Measurements from ENCODE around the gene ANK2. TPM values are rescaled to one million over a fixed set of nuclear protein-coding genes. Genes with fewer than 3 reads are reported as not detected.

Gene ANK2
- total RNA-seq, 4 donors from 2014 or later, result 74.2 to 127 (median 87.5) TPM

DNA sequence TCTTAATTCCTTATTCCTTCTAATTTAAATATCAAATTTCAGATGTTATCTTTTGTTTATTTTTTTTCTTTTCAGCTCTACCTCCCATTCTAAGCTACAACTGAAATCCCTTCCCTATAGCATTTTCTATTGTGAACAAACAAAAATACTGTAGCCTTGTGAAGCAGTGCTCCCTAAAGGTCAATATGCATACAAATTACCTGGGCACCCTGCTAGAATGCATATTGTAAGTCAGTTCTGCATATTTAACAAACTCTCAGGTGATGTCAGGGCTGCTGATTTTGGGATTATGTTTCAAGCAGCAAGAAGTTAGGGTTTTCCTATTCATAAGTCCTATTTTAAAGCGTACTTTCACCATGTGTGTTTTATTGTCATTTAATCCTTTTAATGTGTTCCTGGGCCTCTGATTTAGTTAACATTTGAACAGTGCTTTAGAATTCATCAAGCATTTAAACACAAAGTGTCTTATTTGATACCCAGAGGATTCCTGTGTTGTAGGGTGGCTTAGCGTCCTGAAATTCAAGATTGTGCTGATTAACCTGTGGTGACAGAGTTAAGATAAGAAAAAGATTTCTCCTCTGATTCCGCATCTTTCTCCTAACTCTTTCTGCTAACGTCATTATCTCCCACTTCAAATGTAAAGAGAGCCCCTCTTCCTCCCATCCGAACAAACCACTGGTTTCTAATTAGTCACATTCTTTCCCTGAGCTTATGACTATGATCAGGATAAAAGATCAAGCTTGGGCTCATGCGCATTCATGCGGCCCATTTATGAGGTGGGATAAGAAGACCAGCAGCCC lies 221.3 kb downstream of the ANK2 start:
- Histone ChIP-seq H3K36me3 (peaks cover 0 to 6% of the 10 kb centered on the region in 2 donors), H3K27me3 (no peaks in the 10 kb centered on the region), H3K4me3 (no peak overlapping the region), H3K4me1 (no peaks in the 10 kb centered on the region), H3K27ac (no peak overlapping the region), H3K9me3 (no peaks in the 10 kb centered on the region)
- intact Hi-C loops (cut with DNase I; ENCODE audit: low total_unique reads), result no loop called here
- in situ Hi-C loops (cut with MboI; ENCODE audit: low sequenced_read_pairs in 4 of 4), result no loop called here
- ATAC-seq (no peak), DNase-seq (no peak)
- TF ChIP-seq POLR2A (IDR thresholded peaks at IDR 0.05), result no peak
- TF ChIP-seq, protein P1, sequence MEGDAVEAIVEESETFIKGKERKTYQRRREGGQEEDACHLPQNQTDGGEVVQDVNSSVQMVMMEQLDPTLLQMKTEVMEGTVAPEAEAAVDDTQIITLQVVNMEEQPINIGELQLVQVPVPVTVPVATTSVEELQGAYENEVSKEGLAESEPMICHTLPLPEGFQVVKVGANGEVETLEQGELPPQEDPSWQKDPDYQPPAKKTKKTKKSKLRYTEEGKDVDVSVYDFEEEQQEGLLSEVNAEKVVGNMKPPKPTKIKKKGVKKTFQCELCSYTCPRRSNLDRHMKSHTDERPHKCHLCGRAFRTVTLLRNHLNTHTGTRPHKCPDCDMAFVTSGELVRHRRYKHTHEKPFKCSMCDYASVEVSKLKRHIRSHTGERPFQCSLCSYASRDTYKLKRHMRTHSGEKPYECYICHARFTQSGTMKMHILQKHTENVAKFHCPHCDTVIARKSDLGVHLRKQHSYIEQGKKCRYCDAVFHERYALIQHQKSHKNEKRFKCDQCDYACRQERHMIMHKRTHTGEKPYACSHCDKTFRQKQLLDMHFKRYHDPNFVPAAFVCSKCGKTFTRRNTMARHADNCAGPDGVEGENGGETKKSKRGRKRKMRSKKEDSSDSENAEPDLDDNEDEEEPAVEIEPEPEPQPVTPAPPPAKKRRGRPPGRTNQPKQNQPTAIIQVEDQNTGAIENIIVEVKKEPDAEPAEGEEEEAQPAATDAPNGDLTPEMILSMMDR (IDR thresholded peaks at IDR 0.05 in 4 of 5, conservative IDR thresholded peaks at IDR 0.05 in 1 of 5), result no peak

- H3K4me1 ChIP-seq, result no peaks in the 10 kb centered on the region
- DNase-seq, result no peak
- H3K4me3 ChIP-seq, result no peak overlapping the region
- no peak overlapping the region for H3K27ac ChIP-seq
- ATAC-seq, result no peak
- no peaks in the 10 kb centered on the region for H3K36me3 ChIP-seq
- in situ Hi-C loops (cut with MboI; ENCODE audit: low sequenced_read_pairs in 4 of 4) (no loop called here), intact Hi-C loops (cut with DNase I; ENCODE audit: low total_unique reads) (no loop called here)
- no peaks in the 10 kb centered on the region for H3K27me3 ChIP-seq
- H3K9me3 ChIP-seq, result no peaks in the 10 kb centered on the region
- TF ChIP-seq POLR2A (IDR thresholded peaks at IDR 0.05), result no peak
- TF ChIP-seq, protein P1 (IDR thresholded peaks at IDR 0.05 in 4 of 5, conservative IDR thresholded peaks at IDR 0.05 in 1 of 5), result no peak
Measured at GRCh38 chr4:113272523-113272922, 223.1 kb downstream of the ANK2 start.

DNA sequence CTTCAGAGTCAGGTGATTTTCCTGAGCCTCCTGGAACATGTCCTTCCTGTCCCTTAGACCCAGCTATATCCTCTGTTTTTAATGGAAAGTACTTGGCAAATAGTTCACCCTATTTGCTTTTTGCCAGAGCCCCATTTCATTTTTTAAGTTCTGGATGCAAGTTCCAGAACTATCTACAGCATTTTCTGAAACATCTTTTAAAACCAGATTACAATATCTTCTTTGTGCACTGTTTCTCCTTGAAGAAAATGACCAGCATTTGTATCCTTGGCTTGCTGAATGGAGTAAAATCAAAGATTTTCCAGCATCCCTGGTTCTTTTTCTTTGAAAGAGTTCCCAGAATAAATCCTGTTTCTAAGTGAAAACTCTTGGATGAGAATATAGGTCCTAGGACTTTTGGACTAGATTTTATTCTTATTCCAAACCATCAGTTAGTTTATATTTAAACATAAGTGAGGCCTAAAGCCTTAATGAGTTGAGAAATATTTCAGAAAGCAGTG lies 224.3 kb downstream of the ANK2 start:
- Histone ChIP-seq H3K36me3 (no peaks in the 10 kb centered on the region), H3K4me3 (no peak overlapping the region), H3K27ac (no peak overlapping the region), H3K9me3 (no peaks in the 10 kb centered on the region), H3K27me3 (no peaks in the 10 kb centered on the region), H3K4me1 (no peaks in the 10 kb centered on the region)
- intact Hi-C loops (cut with DNase I; ENCODE audit: low total_unique reads), result no loop called here
- in situ Hi-C loops (cut with MboI; ENCODE audit: low sequenced_read_pairs in 4 of 4), result no loop called here
- ATAC-seq (no peak), DNase-seq (no peak)
- TF ChIP-seq, protein P1 (IDR thresholded peaks at IDR 0.05 in 4 of 5, conservative IDR thresholded peaks at IDR 0.05 in 1 of 5), result no peak
- no peak for TF ChIP-seq POLR2A (IDR thresholded peaks at IDR 0.05)

GRCh38 chr4:113276464-113277170 lies 227.2 kb downstream of the ANK2 start:
- Histone ChIP-seq H3K27me3 (no peaks in the 10 kb centered on the region), H3K36me3 (no peaks in the 10 kb centered on the region), H3K4me3 (no peak overlapping the region), H3K9me3 (no peaks in the 10 kb centered on the region), H3K4me1 (no peaks in the 10 kb centered on the region), H3K27ac (no peak overlapping the region)
- DNase-seq, result no peak
- in situ Hi-C loops (cut with MboI; ENCODE audit: low sequenced_read_pairs in 4 of 4) (loop anchor here in 2 of 4 donors (25.0 kb wide), 1 partner anchor 164 kb away; no protein-coding TSS in a partner anchor), intact Hi-C loops (cut with DNase I; ENCODE audit: low total_unique reads) (no loop called here)
- ATAC-seq, result peak in 1 of 2 donors; percentile 36
- TF ChIP-seq, protein P1 (IDR thresholded peaks at IDR 0.05 in 4 of 5, conservative IDR thresholded peaks at IDR 0.05 in 1 of 5), result no peak
- no peak for TF ChIP-seq POLR2A (IDR thresholded peaks at IDR 0.05)
